ENCODE data around the gene EPHA7. TPM values are rescaled to one million over a fixed set of nuclear protein-coding genes. Genes with fewer than 3 reads are reported as not detected.

EPHA7 gene
- total and polyA plus RNA-seq, 2 of the 13 experiments (the other 11 are each of a cell fraction or from before 2014, with no cell fraction given) = not detected

GRCh38 chr6:93468291-93468690 lies 48.9 kb upstream of the EPHA7 start (continued):
- TF ChIP-seq SIX4 (CRISPR knock-in tag; IDR thresholded peaks at IDR 0.05) (no peak), PCBP2 (optimal IDR thresholded peaks at IDR 0.05; ENCODE audit: low read depth, low read length, poor library complexity, severe bottlenecking) (no peak)

- no peaks in the 10 kb centered on the region; the same call in 1 of the 2 replicates for H4K20me1 ChIP-seq (ENCODE audit: insufficient read depth, low read length)
- H3K27me3 ChIP-seq (ENCODE audit: control insufficient read depth in 1 of 2, insufficient read depth in 2 of 2, low read length in 2 of 2) = no peaks in the 10 kb centered on the region
- no peaks in the 10 kb centered on the region for H3K4me1 ChIP-seq (ENCODE audit: insufficient read depth, low read length)
- no peak overlapping the region for H3K4me3 ChIP-seq (replicated peaks in 1 of 3; ENCODE audit: insufficient read depth in 1 of 3, low read depth in 2 of 3, low read length in 3 of 3)
- 12% methylated on average over 6 of the region's 6 CpGs for WGBS (ENCODE audit: low lambda C conversion rate)
- no TSS peak for BruUV-seq (replicated peaks)
- no peak overlapping the region for H3K4me2 ChIP-seq (ENCODE audit: low read depth, low read length)
- in situ Hi-C loops (cut with HindIII; ENCODE audit: extremely low pct_ligation_motif_present, low pct_unique_long_range_greater_than_20kb) (no loop called here), intact Hi-C loops (cut with micrococcal nuclease; ENCODE audit: unreplicated experiment) (no loop called here)
- no peak overlapping the region for H3K27ac ChIP-seq (ENCODE audit: extremely low read length, insufficient read depth, low read length)
- TF ChIP-seq MBD4 (IDR thresholded peaks at IDR 0.05; ENCODE audit: borderline replicate concordance, low read length) (no peak), ARID3A (IDR thresholded peaks at IDR 0.05; ENCODE audit: low read depth, low read length) (no peak), ZNF740 (CRISPR knock-in tag; IDR thresholded peaks at IDR 0.05) (no peak), HOXD1 (CRISPR knock-in tag; IDR thresholded peaks at IDR 0.05) (no peak), RAD51 (IDR thresholded peaks at IDR 0.05; ENCODE audit: borderline replicate concordance) (no peak), SOX13 (IDR thresholded peaks at IDR 0.05) (no peak), SOX13 (CRISPR knock-in tag; conservative IDR thresholded peaks at IDR 0.05 in 1 of 2, IDR thresholded peaks at IDR 0.05 in 1 of 2) (no peak)
- no peak overlapping the region for H3K9ac ChIP-seq (ENCODE audit: insufficient read depth, low read depth, low read length)
- ChIA-PET POLR2A (no interaction called here), CTCF (ENCODE audit: low intra/inter-chr PET ratio, low total read pairs) (no interaction called here)
- no peak for DNase-seq (ENCODE audit: low spot score)
- no peak for FAIRE-seq
- H2AFZ ChIP-seq (ENCODE audit: low read length) = no peak overlapping the region
- ATAC-seq = no peak; the same call in 2 of the 3 replicates
- H3K79me2 ChIP-seq (ENCODE audit: insufficient read depth, low read length) = no peaks in the 10 kb centered on the region
- no peaks in the 10 kb centered on the region for H3K9me3 ChIP-seq (ENCODE audit: low read length)
- no peaks in the 10 kb centered on the region for H3K36me3 ChIP-seq (replicated peaks in 1 of 2; ENCODE audit: control insufficient read depth in 1 of 2, insufficient read depth in 2 of 2, low read length in 2 of 2)
These were observed 35.2 kb upstream of the EPHA7 start for GRCh38 chr6:93454533-93454932.
